ENCODE measurements around the gene OAS2.

DNA sequence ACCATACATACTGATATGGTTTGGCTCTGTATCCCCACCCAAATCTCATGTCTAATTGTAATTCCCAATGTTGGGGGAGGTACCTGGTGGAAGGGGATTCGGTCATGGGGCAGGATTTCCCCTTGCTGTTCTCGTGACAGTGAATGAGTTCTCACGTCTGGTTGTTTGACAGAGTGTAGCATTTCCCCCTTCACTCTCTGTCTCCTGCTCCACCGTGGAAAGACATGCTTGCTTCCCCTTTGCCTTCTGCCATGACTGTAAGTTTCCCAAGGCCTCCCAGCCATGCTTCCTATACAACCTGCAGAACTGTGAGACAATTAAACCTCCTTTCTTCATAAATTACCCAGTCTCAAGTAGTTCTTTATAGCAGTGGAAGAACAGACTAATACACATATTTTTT is 49.4 kb downstream of the OAS2 start:
- TF ChIP-seq, protein P1, sequence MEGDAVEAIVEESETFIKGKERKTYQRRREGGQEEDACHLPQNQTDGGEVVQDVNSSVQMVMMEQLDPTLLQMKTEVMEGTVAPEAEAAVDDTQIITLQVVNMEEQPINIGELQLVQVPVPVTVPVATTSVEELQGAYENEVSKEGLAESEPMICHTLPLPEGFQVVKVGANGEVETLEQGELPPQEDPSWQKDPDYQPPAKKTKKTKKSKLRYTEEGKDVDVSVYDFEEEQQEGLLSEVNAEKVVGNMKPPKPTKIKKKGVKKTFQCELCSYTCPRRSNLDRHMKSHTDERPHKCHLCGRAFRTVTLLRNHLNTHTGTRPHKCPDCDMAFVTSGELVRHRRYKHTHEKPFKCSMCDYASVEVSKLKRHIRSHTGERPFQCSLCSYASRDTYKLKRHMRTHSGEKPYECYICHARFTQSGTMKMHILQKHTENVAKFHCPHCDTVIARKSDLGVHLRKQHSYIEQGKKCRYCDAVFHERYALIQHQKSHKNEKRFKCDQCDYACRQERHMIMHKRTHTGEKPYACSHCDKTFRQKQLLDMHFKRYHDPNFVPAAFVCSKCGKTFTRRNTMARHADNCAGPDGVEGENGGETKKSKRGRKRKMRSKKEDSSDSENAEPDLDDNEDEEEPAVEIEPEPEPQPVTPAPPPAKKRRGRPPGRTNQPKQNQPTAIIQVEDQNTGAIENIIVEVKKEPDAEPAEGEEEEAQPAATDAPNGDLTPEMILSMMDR (IDR thresholded peaks at IDR 0.05): no peak
- TF ChIP-seq POLR2A (IDR thresholded peaks at IDR 0.05): no peak

Data from body of pancreas (tissue), 4 donors.